ENCODE results near the gene BTRC.

Gene BTRC

GRCh38 chr10:101567165-101568006 lies 213.4 kb downstream of the BTRC start:
- no peak for DNase-seq (ENCODE audit: low read depth, low spot score)

- DNase-seq (ENCODE audit: low read depth, low spot score), result no peak
Observed at GRCh38 chr10:101568054-101568745, 214.2 kb downstream of the BTRC start.

- no peak for DNase-seq (ENCODE audit: low read depth, low spot score)
Observed at GRCh38 chr10:101569323-101569621, 215.3 kb downstream of the BTRC start.

DNA sequence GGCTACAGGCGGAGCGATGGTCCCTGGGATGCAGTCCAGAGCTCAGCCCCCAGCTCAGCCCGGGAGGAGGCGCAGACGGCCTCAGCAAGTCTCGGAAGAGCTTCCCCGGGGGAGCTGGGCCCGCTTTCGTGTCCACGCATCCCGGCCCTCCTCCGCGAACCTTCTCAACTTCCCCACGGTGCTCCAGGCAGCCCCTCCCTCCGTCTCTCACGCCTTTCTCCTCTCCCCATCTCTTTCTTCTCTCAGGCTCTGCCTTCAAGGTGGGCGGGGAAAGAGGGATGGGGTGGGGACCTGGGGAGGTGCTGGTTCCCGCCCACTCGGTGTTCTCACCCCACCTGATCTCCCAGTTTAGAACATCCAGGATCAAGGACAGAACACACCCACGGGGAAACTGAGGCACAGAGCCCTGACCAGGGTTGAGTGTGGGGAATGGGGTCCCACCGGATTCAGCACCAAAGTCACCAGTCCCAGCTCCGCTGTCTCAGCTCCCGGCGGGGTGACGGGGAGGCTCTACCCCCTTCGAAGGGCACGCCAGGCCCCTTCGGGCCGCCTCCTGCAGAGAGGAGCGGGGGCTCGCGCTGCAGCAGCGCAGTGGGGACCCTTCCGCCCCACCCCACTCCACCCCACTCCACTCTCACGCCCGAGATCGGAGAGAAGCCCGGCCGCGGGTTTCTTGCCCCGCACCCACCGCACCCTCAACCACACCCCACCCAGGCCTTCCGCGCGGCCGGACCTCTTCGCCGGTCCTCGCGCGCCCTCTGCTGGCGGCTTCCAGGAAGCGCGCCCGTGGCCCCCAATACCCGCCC lies 215.9 kb downstream of the BTRC start:
- DNase-seq (ENCODE audit: low read depth, low spot score), result peak; percentile 18

GRCh38 chr10:101570428-101571270 lies 216.7 kb downstream of the BTRC start:
- DNase-seq (ENCODE audit: low read depth, low spot score), result no peak

GRCh38 chr10:101571271-101571925 lies 217.4 kb downstream of the BTRC start:
- DNase-seq (ENCODE audit: low read depth, low spot score), result no peak

- DNase-seq (ENCODE audit: low read depth, low spot score), result no peak
Observed at GRCh38 chr10:101572126-101572525, 218.2 kb downstream of the BTRC start.

- no peak for DNase-seq (ENCODE audit: low read depth, low spot score)
Observed at GRCh38 chr10:101572785-101573184, 218.8 kb downstream of the BTRC start.

- DNase-seq (ENCODE audit: low read depth, low spot score), result no peak
Observed at GRCh38 chr10:101573885-101574753, 220.2 kb downstream of the BTRC start.

- DNase-seq (ENCODE audit: low read depth, low spot score), result no peak
Observed at GRCh38 chr10:101575091-101575490, 221.1 kb downstream of the BTRC start.

- no peak for DNase-seq (ENCODE audit: low read depth, low spot score)
Observed at GRCh38 chr10:101575580-101576210, 221.7 kb downstream of the BTRC start.

DNA sequence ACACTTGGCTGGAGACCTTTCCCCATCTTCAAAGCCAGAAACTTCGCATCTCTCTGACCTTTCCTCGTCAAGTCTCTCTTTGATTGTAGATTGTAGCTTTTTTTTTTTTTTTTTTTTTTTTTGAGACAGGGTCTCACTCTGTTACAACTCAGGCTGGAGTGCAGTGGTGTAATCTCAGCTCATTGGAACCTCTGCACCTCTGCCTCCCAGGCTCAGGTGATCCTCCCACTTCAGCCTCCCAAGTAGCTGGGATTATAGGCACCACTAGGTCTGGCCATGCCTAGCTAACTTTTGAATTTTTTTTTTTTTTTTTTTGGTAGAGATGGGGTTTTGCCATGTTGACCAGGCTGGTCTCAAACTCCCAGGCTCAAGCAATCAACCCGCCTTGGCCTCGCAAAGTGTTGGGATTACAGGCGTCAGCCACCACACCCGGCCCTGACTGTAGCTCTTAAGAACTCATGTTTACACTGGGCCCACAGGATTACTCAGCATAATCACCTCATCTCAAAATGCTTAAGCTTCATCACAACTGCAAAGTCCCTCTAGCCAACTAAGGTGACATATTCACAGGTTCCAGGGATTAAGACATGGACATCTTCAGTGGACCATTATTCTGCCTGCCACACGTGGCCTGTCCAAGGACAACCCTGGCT lies 222.4 kb downstream of the BTRC start:
- no peak for DNase-seq (ENCODE audit: low read depth, low spot score)

DNA sequence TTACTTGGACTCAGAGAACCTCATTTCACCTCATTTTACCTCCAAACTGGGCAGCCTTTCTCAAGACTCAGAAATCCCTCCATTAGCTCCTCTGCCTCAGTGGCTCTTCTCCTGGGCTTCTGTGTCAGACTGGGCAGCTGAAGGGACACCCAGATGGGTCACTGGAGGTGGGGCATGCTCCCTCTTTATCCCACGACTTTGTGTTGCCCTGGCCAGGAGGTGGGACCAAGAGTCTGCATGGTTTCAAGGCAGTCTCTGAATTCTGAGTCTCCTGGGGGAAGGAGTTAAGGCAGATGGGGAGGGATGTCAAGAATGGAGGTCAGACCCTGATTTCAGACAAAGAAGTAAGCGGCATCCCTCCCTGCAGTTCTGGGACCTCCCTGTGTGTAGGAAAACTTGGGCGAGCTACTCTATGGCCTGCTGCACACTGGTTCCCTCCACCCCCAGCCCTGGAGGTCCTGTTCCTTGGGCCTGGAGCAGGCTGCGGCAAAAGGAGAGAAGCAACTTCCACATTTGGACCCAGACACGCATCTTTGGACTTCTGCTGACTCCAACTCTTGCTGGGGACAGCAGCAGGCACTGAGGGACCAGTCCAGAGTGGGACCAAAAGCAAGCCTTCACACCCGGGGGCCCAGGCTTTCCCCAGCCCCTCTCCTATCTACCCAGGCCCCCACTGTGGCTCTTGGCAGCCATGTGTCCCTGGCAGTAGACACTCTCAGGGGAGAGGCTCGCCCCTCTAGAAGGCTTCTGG lies 223.3 kb downstream of the BTRC start:
- DNase-seq (ENCODE audit: low read depth, low spot score), result no peak

- no peak for DNase-seq (ENCODE audit: low read depth, low spot score)
Observed at GRCh38 chr10:101578192-101578591, 224.2 kb downstream of the BTRC start.

- DNase-seq (ENCODE audit: low read depth, low spot score), result no peak
Observed at GRCh38 chr10:101578803-101579515, 225.0 kb downstream of the BTRC start.

- DNase-seq (ENCODE audit: low read depth, low spot score), result no peak
Observed at GRCh38 chr10:101579516-101579870, 225.5 kb downstream of the BTRC start.

- DNase-seq (ENCODE audit: low read depth, low spot score), result no peak
Observed at GRCh38 chr10:101580486-101581399, 226.8 kb downstream of the BTRC start.
